ENCODE results near the gene SRRT.

Gene SRRT

DNA sequence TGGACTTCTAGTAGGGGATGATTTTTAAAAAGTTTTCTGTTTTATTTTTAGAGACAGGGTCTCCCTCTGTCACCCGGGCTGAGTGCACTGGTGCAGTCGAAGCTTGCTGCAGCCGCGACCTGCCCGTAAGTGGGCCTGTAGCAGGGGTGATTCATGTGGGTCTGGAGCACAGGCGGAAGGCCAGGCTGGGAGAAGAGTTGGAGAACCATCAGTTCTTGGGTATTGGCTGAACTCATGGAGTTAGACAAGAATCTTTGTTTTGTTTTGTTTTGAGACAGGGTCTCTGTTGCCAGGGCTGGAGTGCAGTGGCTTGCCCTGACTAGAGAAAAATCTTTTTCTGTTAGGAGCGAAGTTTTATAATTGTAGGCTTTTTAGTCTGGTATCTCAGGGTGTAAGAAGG lies 5.7 kb downstream of the SRRT start:
- no peak for DNase-seq (ENCODE audit: extremely low read depth in 1 of 2, low read depth in 1 of 2)

DNA sequence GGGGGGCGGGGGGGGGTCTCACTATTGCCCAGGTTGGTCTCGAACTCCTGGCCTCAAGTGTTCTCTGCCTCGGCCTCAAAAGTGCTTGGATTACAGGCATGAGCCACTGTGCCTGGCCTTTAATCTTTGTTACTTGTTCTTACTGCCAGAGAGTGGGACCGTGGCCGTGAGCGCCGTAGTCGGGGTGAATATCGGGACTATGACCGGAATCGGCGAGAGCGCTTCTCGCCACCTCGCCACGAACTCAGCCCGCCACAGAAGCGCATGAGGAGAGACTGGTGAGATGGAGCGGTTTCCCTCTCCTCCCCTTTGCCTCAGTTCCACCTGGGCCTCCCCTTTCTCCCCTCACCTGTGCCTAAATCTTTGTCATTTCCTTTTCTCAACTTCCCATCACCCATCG lies 6.2 kb downstream of the SRRT start:
- no peak for DNase-seq (ENCODE audit: extremely low read depth in 1 of 2, low read depth in 1 of 2)

DNA sequence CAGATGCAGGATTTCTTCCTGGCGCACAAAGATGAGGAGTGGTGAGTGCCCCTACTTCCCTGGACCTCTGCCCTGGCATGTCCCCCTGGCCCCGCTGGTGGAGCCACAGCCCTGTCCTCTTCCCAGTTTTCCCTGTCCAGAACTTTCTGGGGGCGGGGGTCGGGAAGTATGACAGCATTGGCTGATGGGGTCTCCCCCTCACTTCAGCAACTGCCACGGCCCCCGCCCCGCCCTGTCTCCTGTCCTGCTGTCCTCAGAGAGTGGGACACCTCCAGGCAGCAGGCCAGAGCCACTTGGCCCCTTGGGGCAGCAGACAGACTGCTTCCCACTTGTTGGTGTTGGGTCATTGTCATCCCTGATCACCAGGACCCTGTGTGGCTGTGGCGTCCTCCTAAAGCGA lies 7.3 kb downstream of the SRRT start:
- no peak for DNase-seq (ENCODE audit: extremely low read depth in 1 of 2, low read depth in 1 of 2)

DNA sequence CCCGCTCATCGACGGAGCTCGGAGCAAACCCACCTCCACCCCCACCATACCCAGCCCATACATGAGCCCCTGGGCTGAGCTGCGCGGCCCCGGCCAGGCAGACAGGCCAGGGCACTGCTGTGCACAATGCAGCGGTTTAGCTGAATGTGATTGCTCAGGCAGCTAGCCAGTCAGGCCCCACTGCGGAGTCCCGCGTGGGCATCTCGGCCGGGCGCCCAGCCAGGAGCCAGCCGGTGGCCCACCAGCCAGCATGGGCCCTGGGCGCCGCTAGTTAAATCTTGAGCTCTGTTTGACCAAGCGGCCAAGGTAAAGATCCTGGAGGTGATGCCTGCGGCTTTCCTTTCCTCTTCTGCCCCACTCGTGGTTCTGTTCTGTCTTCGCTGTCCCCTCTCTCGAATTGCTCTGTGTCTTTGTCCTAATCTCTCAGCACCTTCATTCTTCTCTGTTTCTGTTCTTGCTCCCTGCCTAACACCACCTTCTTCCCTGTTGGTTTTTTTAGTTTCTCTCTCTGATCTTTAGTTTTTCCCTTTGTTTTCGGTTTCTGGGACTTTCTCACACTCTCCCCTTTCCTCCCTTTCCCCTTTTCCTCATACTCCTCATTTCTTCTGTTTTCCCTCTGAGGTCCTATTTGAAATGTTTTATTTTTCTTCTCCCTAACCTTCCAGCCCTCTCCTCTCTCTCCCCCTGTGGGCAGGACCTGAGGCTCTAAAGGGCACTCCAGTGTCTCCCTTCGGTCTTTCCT lies 8.1 kb downstream of the SRRT start:
- DNase-seq (ENCODE audit: extremely low read depth in 1 of 2, low read depth in 1 of 2) = no peak

DNA sequence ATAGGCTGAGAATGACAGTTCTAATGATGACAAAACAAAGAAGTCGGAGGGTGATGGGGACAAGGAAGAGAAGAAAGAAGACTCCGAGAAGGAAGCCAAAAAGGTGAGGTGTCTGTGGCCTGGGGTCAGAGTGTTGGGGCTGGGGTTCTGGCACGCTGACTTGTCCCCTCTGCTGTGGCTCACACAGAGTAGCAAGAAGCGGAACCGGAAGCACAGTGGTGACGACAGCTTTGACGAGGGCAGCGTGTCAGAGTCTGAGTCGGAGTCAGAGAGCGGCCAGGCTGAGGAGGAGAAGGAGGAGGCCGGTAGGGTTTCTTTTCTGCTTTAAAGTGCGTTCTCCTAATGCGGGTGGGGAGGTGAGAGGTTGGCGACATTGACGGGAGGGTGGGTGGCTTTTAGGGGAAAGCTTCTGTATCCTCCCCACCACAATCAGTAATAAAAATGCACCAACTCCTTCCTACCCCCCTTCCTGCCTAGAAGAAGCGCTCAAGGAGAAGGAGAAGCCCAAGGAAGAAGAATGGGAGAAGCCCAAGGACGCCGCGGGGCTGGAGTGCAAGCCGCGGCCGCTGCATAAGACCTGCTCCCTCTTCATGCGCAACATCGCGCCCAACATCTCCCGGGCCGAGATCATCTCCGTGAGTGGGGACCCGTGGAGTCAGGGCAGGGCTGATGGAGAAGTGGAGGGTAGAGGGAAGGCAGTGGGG lies 10.0 kb downstream of the SRRT start:
- no peak for DNase-seq (ENCODE audit: extremely low read depth in 1 of 2, low read depth in 1 of 2)

DNA sequence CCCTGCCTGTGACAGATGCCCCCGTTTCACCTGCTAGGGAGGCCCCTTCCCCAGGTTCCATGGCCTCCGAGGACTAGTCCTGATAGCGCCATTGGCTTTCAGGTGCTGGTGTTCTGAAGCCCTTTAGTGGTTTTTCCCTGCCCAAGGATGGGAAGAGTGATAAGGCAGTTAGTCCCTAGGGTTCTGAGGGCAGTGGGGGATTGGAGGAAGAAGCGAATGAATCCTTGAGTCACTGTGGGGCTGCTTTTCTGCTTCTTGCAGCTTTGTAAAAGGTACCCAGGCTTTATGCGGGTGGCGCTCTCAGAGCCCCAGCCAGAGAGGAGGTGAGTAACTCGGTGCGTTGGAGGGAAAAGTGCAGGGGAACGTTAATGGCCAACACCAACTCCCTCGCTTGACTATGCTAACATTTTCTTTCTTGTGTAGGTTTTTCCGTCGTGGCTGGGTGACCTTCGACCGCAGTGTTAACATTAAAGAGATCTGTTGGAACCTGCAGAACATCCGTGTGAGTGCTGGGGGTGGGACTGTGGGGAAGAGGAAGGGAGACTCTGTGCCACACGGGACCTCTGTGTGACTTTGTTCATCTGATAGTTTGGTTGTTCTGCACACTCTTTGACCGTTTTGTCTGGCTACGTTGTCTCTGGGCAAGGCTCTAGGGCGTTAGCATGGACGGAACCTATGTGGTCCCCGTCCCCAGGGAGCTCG lies 10.7 kb downstream of the SRRT start:
- no peak for DNase-seq (ENCODE audit: extremely low read depth in 1 of 2, low read depth in 1 of 2)

DNA sequence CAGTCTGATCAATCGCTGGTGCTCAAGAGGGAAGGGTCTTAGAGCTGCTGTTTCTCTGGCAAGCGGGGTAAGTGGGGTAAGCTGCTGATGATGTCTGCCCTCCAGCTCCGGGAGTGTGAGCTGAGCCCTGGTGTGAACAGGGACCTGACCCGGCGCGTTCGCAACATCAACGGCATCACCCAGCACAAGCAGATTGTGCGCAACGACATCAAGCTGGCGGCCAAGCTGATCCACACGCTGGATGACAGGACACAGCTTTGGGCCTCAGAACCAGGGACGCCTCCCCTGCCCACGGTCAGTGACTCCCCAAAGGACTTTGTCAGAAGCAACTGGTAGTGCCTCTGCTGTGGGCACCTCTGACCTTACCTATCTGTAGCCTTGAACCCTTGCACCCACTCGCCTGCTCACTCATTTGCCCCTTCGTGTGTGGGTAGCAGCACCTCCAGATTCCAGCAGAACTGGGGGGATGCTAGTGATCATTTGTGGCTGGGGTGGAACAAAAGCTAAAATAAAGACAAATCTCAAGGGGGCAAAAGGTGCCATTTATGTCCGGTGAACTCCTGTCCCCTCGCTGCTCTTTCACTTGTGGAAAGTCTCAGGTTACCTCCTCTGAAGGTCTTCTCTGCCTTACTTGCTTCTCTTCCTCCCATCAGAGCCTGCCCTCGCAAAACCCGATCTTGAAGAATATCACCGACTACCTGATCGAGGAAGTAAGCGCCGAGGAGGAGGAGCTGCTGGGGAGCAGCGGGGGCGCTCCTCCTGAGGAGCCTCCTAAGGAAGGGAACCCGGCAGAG lies 11.4 kb downstream of the SRRT start:
- no peak for DNase-seq (ENCODE audit: extremely low read depth in 1 of 2, low read depth in 1 of 2)

DNA sequence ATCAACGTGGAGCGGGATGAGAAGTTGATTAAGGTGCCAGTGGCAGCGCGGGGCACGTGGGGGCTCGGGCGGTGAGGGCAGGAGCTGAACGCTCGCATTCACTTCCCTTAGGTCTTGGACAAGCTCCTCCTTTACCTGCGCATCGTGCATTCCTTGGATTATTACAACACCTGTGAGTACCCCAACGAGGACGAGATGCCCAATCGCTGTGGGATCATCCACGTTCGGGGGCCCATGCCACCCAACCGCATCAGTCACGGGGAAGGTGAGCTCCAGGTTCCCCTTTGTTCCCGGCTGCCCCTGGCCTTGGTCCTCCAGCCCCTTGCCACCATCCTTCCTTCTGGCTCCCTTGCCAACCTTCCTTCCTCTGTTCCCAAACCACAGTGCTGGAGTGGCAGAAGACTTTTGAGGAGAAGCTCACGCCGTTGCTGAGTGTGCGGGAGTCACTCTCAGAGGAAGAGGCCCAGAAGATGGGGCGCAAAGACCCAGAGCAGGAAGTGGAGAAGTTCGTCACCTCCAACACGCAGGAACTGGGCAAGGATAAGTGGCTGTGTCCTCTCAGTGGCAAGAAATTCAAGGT lies 12.1 kb downstream of the SRRT start:
- no peak for DNase-seq (ENCODE audit: extremely low read depth in 1 of 2, low read depth in 1 of 2)

DNA sequence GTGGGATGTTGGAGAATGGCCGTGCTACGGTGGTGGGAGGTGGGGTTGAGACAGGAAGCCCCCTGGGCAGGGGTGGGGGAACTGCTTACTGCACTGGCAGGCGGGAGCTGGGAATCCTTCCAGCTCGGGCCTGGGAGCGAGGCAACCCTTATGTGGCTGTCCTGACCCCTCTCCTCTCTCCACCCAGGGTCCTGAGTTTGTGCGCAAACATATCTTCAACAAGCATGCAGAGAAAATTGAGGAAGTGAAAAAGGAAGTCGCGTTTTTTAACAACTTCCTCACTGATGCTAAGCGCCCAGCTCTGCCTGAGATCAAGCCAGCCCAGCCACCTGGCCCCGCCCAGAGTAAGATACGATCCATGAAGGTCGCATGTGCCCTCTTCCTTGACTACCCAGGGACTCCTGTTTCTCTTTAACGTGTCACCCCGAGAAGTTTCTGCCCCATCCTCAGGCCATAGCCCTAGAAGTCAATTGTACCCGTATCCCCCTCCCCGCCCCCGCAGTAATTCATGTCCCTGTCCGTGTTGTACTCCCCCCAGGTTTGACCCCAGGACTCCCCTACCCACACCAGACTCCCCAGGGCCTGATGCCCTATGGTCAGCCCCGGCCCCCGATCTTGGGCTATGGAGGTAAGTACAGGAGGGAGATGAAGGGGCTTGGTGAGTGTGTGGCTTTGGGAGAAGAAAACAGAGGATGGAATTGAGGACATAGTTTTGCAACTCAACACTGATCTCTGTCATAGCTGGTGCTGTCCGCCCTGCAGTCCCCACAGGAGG lies 12.8 kb downstream of the SRRT start:
- no peak for DNase-seq (ENCODE audit: extremely low read depth in 1 of 2, low read depth in 1 of 2)

DNA sequence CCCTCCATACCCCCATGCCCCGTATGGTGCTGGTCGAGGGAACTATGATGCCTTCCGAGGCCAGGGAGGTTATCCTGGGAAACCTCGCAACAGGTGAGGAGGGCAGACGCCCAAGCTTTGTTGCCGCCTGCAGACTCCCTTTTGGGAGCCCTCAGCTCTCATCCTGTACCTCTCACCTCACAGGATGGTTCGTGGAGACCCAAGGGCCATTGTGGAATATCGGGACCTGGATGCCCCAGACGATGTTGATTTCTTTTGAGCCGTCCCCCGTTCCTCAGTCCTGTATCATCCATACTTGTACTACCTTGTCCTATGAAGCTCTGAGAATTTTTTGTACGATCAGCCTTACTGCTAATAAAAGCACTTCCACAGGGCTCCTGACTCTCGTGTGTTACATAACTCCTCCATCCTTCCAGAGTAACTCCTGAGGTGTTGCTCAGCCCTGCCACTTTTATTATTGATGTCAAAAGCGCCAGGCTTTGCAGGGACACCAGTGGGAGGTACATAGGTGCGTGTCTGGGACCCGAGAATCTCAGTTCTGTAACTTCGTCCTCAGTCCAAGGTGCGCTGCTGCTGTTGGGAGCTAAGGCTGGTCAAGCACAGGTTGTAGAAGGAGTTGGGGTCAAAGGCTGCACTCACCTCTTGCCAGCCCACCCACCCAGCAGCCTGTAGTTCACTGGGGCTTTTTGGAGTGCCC lies 13.5 kb downstream of the SRRT start:
- DNase-seq (ENCODE audit: extremely low read depth in 1 of 2, low read depth in 1 of 2) = no peak

DNA sequence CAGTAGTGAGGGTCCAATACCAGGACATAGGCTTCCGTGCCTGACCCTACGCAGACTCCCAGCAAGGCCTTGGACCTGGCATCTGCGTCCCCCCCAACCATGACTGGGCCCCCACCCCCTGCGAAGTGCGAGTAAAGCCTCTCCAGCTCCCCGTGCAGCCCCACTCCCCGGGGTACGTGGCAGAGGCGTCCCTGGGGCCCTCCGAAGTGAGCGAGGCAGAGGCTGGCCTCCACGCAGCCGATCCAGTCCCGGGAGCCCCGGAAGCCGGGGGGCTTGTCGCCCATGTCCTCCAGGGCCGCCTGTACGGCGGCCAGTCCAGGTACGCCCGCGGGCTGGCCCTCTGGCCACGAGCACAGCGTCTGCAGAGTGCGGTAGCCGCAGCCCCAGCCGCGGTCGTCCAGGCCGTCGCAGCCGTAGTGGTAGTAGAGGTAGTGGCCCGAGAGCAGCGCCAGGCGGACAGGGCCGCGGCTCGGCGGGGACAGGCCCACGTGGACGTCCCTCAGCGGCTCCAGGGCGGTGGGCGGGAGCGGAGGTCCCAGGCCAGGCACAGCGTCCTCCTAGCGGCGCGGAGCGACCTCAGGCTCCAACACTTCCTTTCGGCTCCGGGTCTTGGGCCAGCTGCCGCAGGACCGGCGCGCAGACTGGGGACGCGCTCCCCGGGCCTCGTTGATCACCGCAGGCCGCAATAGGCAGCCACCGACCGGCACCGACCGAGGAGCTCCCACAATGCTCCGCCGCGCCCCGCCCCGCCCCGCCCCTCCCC lies 14.3 kb downstream of the SRRT start, which contains the start of gene UFSP1:
UFSP1 (minus strand) TSS at position 728 of the 763 bp plus-strand sequence; CDS start at position 284, 444 bp downstream.
- no peak for DNase-seq (ENCODE audit: extremely low read depth in 1 of 2, low read depth in 1 of 2)

DNA sequence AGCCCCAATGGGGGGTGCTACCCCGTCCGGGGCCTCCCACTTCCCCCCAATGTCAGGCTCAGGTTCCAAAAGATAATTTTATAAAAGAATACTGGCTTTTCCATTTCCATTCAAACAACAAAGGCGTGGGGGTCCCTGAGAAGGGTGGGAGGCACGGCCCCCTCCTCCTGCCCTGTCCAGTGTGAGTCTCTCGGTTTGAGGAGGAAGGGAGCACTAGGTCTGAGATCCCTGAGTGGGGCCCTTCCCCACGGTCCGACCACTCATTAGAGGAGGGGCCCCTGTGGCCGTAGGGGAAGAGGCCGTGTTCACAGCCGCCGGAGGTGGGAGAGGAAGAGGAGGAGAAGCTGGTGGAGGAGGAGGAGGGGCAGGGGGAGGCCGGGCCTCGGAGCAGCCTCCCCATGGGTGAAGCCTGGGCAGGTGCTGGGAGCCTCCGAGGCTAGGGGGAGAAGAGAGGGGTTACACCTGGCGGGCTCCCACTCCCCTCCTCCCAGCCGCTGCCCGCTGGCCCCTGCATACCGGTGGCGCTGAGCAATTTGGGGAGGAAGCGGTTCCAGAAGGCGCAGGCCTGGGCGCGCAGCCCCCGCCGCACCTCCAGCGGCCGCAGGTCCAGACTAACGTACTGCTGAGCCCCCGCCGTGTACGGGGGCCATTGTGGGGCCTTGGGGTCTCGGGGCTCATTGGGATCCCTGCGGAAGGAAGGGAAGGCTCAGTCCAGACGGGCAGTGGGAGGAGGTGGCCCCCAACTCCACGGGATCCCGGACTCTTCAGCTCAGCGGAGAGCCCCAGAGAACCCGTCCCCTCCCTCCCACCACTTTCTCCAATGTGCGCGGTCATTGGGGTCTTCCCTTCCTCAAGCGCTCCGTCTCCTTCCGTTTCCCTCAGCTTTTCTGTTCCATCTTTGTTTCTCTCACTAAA lies 16.0 kb downstream of the SRRT start:
- DNase-seq (ENCODE audit: extremely low read depth in 1 of 2, low read depth in 1 of 2) = no peak

DNA sequence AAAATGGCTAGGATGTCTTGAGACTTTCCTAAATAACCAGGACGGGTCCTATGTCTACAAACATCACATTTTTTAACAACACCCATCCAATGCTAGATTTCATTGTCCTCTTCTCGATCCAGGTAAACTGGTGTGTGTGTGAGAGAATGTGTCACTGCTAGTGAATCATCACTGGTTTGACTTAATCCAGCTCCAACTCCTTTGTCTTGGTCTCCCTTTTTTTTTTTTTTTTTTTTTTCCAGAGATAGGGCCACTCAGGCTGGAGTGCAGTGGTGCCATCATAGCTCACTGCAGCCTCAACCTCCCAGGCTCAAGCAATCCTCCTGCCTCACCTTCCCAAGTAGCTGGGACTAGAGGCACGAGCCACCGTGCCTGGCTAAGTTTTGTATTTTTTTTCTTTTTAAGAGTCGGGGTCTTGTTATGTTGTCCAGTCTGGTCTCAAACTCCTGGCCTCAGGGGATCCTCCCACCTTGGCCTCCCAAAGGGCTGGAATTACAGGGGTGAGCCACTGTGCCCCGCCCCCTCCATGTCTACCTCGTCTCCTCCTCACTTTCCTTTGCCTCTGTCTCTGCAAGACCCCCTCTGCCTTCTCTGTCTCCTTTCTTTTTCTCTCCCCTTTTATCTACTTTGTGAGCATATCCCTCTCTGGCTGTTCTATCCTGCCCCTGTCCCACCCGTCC lies 16.8 kb downstream of the SRRT start:
- no peak for DNase-seq (ENCODE audit: extremely low read depth in 1 of 2, low read depth in 1 of 2)

DNA sequence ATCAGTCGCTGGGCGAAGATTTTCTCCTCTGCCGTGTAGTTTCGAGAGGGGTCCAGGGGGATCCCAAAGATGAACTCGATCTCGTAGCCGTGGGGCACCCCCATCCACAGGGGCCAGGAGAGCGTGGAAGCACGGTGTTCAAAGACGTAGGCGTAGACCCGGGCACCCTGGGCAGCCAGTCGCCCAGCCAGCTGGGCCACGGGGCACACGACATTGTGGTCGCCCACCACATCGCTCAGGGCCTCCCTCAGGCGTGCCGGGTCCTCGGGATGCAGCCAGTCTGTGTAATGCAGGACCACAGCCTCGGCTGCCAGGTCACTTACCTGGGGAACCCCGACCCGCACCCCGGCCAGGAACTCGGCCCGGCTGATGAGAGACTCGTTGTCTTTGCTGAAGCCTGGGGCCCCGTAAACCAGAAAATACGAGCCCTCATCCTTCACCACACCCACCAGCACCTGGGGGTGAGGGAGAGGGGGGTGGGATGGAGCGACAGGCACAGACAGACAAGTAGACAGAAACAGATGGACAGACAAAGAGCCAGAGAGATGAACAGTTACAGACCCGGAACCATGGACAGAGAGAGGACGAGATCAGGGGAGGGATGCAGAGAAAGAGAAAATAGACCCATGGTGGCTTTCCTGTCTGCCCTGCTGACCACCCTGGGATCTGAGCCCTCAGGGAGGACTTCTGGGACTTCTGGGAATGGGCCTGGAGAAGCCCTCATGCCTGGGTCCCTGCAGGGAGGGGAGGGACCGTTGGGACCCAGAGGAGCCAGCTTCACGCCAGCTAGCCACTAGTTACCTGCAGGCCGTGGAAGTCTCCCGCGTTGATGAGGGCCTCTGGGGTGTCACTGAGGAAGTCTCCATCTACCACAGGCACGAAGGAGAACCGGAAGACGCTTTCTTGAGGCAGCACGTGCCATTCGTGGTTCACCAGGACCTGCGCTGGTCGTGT lies 17.7 kb downstream of the SRRT start:
- no peak for DNase-seq (ENCODE audit: extremely low read depth in 1 of 2, low read depth in 1 of 2)

DNA sequence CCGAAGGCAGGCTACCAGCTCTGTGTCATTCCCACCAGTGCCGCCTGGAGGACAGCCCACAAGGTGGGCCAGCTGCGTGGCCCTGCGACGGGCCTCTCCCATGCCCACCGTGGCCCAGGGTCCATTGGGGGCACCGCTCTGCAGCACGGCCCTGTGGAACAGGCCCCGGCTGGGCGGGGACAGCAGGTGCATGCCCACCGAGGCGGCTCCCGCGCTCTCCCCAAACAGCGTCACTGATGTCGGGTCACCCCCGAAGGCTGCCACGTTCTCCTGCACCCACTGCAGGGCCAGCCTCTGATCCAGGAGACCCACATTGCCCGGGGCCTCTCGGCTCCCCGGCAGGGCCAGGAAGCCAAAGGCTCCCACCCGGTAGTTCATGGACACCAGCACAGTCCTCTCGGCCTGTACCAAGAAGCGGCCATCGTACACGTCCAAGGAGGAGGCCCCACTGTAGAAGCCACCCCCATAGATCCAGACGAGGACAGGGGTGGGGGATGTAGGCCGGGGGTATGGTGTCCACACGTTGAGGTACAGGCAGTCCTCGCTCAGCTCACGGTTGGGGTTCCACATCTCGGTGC lies 18.5 kb downstream of the SRRT start:
- DNase-seq (ENCODE audit: extremely low read depth in 1 of 2, low read depth in 1 of 2) = no peak

Measured in stimulated activated CD8-positive, alpha-beta memory T cell treated with anti-CD3 and anti-CD28 coated beads, Interleukin-7, amount 100 ng/mL, for 48 hours (primary cell).